ENCODE data around the gene EML4.
"Not testable (repeated sequence)": the region's sequence is repeated elsewhere in the genome, so short reads cannot be mapped to it uniquely, and the experiment has no call there.

The EML4 gene

GRCh38 chr2:42361728-42362283, 192.7 kb downstream of the EML4 start:
- no peak for DNase-seq

GRCh38 chr2:42363413-42363812, 194.3 kb downstream of the EML4 start:
- DNase-seq = no peak

GRCh38 chr2:42364658-42365057, 195.5 kb downstream of the EML4 start:
- DNase-seq = no peak

GRCh38 chr2:42366411-42366810, 197.3 kb downstream of the EML4 start:
- no peak for DNase-seq

GRCh38 chr2:42367835-42368234, 198.7 kb downstream of the EML4 start:
- no peak for DNase-seq

GRCh38 chr2:42368817-42369531, 199.8 kb downstream of the EML4 start:
- peak; percentile 66 for DNase-seq

- no peak for DNase-seq
These were observed 200.5 kb downstream of the EML4 start for GRCh38 chr2:42369532-42370229.

- DNase-seq = peak; percentile 32
These were observed 202.7 kb downstream of the EML4 start for GRCh38 chr2:42371611-42372473.

GRCh38 chr2:42372474-42373200, 203.5 kb downstream of the EML4 start:
- no peak for DNase-seq

- no peak for DNase-seq
These were observed 207.6 kb downstream of the EML4 start for GRCh38 chr2:42376758-42377157.

GRCh38 chr2:42378415-42378814, 209.3 kb downstream of the EML4 start:
- DNase-seq = no peak

GRCh38 chr2:42380026-42380425, 210.9 kb downstream of the EML4 start:
- DNase-seq = not testable (repeated sequence)

- DNase-seq = no peak
These were observed 213.0 kb downstream of the EML4 start for GRCh38 chr2:42382144-42382543.

All from NCI-H2081 treated with DMSO at 0.1 percent for 48 hours (cell line).